ENCODE results near the gene MORN3. TPM values are rescaled to one million over a fixed set of nuclear protein-coding genes. Genes with fewer than 3 reads are reported as not detected.
"Not testable (repeated sequence)": the region's sequence is repeated elsewhere in the genome, so short reads cannot be mapped to it uniquely, and the experiment has no call there.

MORN3 gene
- total and polyA plus RNA-seq, 2 of the 4 experiments (the other 2 are of a cell fraction), result 0.18 to 0.22 TPM

DNA sequence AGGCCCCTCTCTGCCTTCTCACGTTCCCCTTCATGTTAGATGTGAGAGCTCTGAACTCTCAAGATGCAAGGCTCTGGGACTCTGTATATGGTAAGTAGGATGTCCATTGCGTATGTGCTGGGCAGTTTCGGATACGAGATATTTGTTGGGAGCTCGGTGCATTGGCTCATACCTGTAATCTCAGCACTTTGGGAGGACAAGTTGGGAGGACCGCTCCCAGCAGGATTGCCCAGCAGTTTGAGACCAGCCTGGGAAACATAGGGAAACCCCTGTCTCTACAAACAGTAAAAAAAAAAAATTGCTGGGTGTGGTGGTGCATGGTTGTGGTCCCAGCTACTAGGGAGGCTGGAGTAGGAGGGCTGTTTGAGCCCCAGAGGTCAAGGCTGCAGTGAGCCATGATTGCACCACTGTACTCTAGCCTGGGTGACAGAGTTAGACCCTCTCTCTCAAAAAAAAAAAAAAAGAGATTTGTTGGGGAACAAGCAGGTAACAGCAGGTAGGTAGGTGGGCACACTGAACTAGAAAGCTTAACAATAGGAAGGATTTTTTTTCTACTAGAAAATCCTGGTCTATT, 46.5 kb upstream of the MORN3 start (continued):
- TF ChIP-seq, protein P1, sequence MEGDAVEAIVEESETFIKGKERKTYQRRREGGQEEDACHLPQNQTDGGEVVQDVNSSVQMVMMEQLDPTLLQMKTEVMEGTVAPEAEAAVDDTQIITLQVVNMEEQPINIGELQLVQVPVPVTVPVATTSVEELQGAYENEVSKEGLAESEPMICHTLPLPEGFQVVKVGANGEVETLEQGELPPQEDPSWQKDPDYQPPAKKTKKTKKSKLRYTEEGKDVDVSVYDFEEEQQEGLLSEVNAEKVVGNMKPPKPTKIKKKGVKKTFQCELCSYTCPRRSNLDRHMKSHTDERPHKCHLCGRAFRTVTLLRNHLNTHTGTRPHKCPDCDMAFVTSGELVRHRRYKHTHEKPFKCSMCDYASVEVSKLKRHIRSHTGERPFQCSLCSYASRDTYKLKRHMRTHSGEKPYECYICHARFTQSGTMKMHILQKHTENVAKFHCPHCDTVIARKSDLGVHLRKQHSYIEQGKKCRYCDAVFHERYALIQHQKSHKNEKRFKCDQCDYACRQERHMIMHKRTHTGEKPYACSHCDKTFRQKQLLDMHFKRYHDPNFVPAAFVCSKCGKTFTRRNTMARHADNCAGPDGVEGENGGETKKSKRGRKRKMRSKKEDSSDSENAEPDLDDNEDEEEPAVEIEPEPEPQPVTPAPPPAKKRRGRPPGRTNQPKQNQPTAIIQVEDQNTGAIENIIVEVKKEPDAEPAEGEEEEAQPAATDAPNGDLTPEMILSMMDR (conservative IDR thresholded peaks at IDR 0.05; ENCODE audit: low read depth, low read length), result no peak

DNA sequence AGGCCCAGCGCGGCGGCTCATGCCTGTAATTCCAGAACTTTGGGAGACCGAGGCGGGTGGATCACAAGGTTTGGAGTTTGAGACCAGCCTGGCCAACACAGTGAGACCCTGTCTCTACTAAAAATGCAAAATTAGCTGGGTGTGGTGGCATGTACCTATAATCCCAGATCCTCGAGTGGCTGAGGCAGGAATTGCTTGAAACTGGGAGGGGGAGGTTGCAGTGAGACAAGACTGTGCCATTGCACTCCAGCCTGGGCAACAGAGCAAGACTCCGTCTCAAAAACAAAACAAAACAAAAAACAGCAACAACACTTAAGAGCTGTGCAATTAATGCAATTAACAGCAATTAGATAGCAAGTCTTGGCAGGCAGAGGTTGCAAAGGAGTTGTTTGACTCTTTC, 45.6 kb upstream of the MORN3 start:
- H2AK9ac ChIP-seq (replicated peaks; ENCODE audit: low read depth, low read length, poor library complexity), result peak overlapping the region; percentile 10
- H4K20me1 ChIP-seq (ENCODE audit: insufficient read depth, low read length); H4K8ac ChIP-seq (ENCODE audit: low read depth in 2 of 2, low read length in 2 of 2); H3K14ac ChIP-seq (replicated peaks; ENCODE audit: low read depth, low read length); H2BK5ac ChIP-seq (ENCODE audit: low read depth, low read length, poor library complexity, severe bottlenecking); H4K5ac ChIP-seq (ENCODE audit: low read depth, low read length); POLR2A ChIA-PET (ENCODE audit: unreplicated experiment); H3K23ac ChIP-seq (ENCODE audit: low read depth, low read length); H3K56ac ChIP-seq (ENCODE audit: extremely low read depth, insufficient read depth, low read length); H3K18ac ChIP-seq (ENCODE audit: low read depth, low read length); H3K4me3 ChIP-seq (ENCODE audit: insufficient read depth, low read depth, low read length); dilution Hi-C loops (cut with HindIII; ENCODE audit: low sequenced_read_pairs, unreplicated experiment); ATAC-seq (ENCODE audit: low read depth); H2BK15ac ChIP-seq (ENCODE audit: low read depth, low read length); DNase-seq; H3K4me2 ChIP-seq (ENCODE audit: low read depth, low read length); in situ Hi-C loops (cut with MboI; ENCODE audit: low sequenced_read_pairs); H2BK120ac ChIP-seq (ENCODE audit: low read depth, low read length); BruUV-seq (replicated peaks); H2AFZ ChIP-seq (replicated peaks; ENCODE audit: low read length, poor library complexity); CTCF ChIA-PET; intact Hi-C loops (cut with micrococcal nuclease); H2BK20ac ChIP-seq (ENCODE audit: low read depth, low read length); H3K9ac ChIP-seq (ENCODE audit: low read depth, low read length); H3K36me3 ChIP-seq (ENCODE audit: control insufficient read depth, insufficient read depth, low read length); H3K9me3 ChIP-seq (ENCODE audit: control insufficient read depth, insufficient read depth, low read length); H4K91ac ChIP-seq (ENCODE audit: insufficient read depth, low read depth, low read length); H3K27me3 ChIP-seq (ENCODE audit: control insufficient read depth, insufficient read depth, low read length); H3K27ac ChIP-seq (ENCODE audit: insufficient read depth, low read length): not testable (repeated sequence)
- H3K9me1 ChIP-seq (ENCODE audit: insufficient read depth, low read length), result peaks cover 29% of the 10 kb centered on the region
- H3K4me1 ChIP-seq (ENCODE audit: control insufficient read depth, insufficient read depth, low read length), result peaks cover 13% of the 10 kb centered on the region
- peak overlapping the region; percentile 66 for H2AK5ac ChIP-seq (ENCODE audit: low read depth, low read length)
- H3K79me1 ChIP-seq (ENCODE audit: low read depth in 1 of 2, low read length in 2 of 2), result peaks cover 34 to 74% of the 10 kb centered on the region in 2 experiments; a peak in 3 of 4 replicates
- WGBS, 2 experiments (ENCODE audit: extremely low coverage in 2 of 2, insufficient read length in 1 of 2), result no CpG with 5 or more reads among the region's 7 CpGs
- peak overlapping the region; percentile 4; the same call in 1 of the 2 replicates for H3K4ac ChIP-seq (ENCODE audit: low read depth, low read length)

Data from IMR-90 (cell line).